ENCODE measurements around the gene UCK2. TPM values are rescaled to one million over a fixed set of nuclear protein-coding genes. Genes with fewer than 3 reads are reported as not detected.
A peak's percentile ranks its signal among the peaks of the same experiment; 100 is the strongest.

The UCK2 gene
- total and polyA plus RNA-seq, 2 of the 8 experiments (the other 6 are each of a cell fraction or from before 2014, with no cell fraction given) = 103 to 109 TPM

DNA sequence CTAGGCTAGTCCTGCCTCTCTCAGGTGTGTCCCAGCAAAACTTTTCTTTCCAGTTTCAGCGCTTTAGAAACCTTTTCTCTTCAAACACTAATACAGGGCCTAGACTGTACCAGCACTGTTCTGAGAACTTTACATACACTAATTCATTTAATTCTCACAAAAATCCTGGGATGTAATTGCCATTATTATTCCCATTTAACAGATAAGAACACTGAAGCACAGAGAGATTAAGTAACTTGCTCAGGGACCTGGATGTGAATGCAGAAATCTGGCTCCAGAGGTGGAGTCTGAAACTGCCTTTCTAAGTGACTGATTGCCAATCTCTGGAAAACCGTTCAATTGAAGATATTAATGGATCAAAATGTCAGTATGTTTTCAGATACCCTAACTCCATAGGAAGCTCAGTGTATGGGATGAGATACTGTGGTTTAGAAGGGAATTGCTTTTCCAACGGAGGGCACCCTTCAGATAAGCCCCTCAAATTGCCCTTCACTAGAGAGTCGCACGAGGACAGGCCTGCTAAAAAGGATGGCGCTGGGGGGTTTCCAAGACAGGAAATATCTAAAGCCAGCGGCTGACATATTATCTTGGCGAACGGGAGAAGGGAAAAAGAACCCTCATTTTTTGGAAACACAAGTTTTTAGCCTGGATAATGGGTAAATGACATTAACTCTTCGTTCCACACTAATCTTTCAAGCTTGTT lies 698 bp upstream of the UCK2 start:
- H2AFZ ChIP-seq (ENCODE audit: low read length) = peak overlapping the region; percentile 98
- CTCF ChIA-PET (ENCODE audit: partially characterized antibody) = interaction anchor here (1.2 to 1.9 kb wide), 5 partner anchors 8 to 122 kb away, joined by 3 to 4 read pairs (median 3); no protein-coding TSS in a partner anchor

More for the DNA sequence above, 698 bp upstream of the UCK2 start:
- no peak overlapping the region for H4K5ac ChIP-seq (ENCODE audit: insufficient read length, low read depth, low read length)
- WGBS, 2 experiments (ENCODE audit: extremely low coverage in 1 of 2, insufficient coverage in 1 of 2, insufficient read length in 1 of 2, insufficient replicate concordance in 2 of 2, low coverage in 1 of 2, low lambda C conversion rate in 2 of 2, missing lambda C conversion rate in 1 of 2) = 41% methylated on average over 10 of the region's 10 CpGs; no CpG with 5 or more reads in 1 of the 2 experiments
- H4K20me1 ChIP-seq (replicated peaks in 1 of 2; ENCODE audit: control insufficient read depth in 1 of 2, insufficient read depth in 2 of 2, low read length in 2 of 2) = peaks cover 2 to 6% of the 10 kb centered on the region in 2 experiments
- no peak overlapping the region for H3K23ac ChIP-seq (ENCODE audit: insufficient read length)
- H3K27ac ChIP-seq (ENCODE audit: low read depth, low read length) = no peak overlapping the region
- peak overlapping the region in 3 of 4 experiments; percentile 3 to 96 (median 89); a peak in 5 of 8 replicates for H3K4me3 ChIP-seq (ENCODE audit: extremely low read depth in 1 of 4, insufficient read depth in 2 of 4, low read depth in 3 of 4, low read length in 4 of 4)
- H3K14ac ChIP-seq (ENCODE audit: insufficient read length) = no peak overlapping the region
- no peaks in the 10 kb centered on the region for H3K27me3 ChIP-seq (replicated peaks in 1 of 4; ENCODE audit: control insufficient read depth in 3 of 4, extremely low read depth in 1 of 4, insufficient read depth in 3 of 4, low read length in 3 of 4)
- H3K4ac ChIP-seq (replicated peaks; ENCODE audit: insufficient read length, low read depth, low read length) = no peak overlapping the region
- no peak overlapping the region for H2BK120ac ChIP-seq (replicated peaks; ENCODE audit: low read depth, low read length)
- no peak overlapping the region for H2BK12ac ChIP-seq (ENCODE audit: low read depth, low read length)
- H3K9me3 ChIP-seq (ENCODE audit: insufficient read depth in 2 of 2, low read depth in 1 of 2, low read length in 1 of 2) = no peaks in the 10 kb centered on the region
- POLR2A ChIA-PET (ENCODE audit: partially characterized antibody) = interaction anchor here (0.6 to 7.3 kb wide), 5 partner anchors 14 to 450 kb away, joined by 3 to 114 read pairs (median 4); no protein-coding TSS in a partner anchor
- H3K79me2 ChIP-seq (ENCODE audit: control insufficient read depth in 1 of 2, insufficient read depth in 2 of 2, low read length in 2 of 2) = peaks cover 25 to 37% of the 10 kb centered on the region in 2 experiments
- H3K4me2 ChIP-seq (ENCODE audit: insufficient read depth in 1 of 2, low read depth in 2 of 2, low read length in 2 of 2) = peak overlapping the region; percentile 28 to 63
- no peak overlapping the region for H3K18ac ChIP-seq (ENCODE audit: extremely low read depth, low read length)
- no peaks in the 10 kb centered on the region; the same call in 1 of the 2 replicates for H3K79me1 ChIP-seq (ENCODE audit: low read depth, low read length)
- no peak overlapping the region for H3K9ac ChIP-seq (replicated peaks in 1 of 4; ENCODE audit: extremely low read depth in 1 of 4, low read depth in 3 of 4, low read length in 3 of 4)
- no peak overlapping the region for H4K91ac ChIP-seq (replicated peaks; ENCODE audit: insufficient read length, low read length)
- DNase-seq (ENCODE audit: low read depth in 1 of 2, low spot score in 2 of 2) = no peak
- no peak for TF ChIP-seq BCL11A (IDR thresholded peaks at IDR 0.05; ENCODE audit: low read depth in 2 of 2, low read length in 2 of 2)
- no peak for TF ChIP-seq EGR1 (IDR thresholded peaks at IDR 0.05; ENCODE audit: borderline replicate concordance, low read depth, low read length)
- TF ChIP-seq YY1 (IDR thresholded peaks at IDR 0.05; ENCODE audit: low read depth, low read length) = no peak
- no peak for TF ChIP-seq HDAC6 (IDR thresholded peaks at IDR 0.05; ENCODE audit: low read depth, low read length)
- TF ChIP-seq SUZ12 (IDR thresholded peaks at IDR 0.05; ENCODE audit: low read length) = no peak
- TF ChIP-seq ASH2L (IDR thresholded peaks at IDR 0.05; ENCODE audit: low read length) = no peak
- no peak overlapping the region for H3K56ac ChIP-seq (replicated peaks; ENCODE audit: insufficient read length, low read depth, low read length)
- no peak for FAIRE-seq
- H2BK20ac ChIP-seq (ENCODE audit: low read length) = no peak overlapping the region
- H3K23me2 ChIP-seq (ENCODE audit: low read depth, low read length) = peaks cover 4% of the 10 kb centered on the region; the same call in 1 of the 2 replicates
- peaks cover 1 to 7% (median 5%) of the 10 kb centered on the region in 4 experiments; a peak in 4 of 7 replicates for H3K4me1 ChIP-seq (replicated peaks in 1 of 4; ENCODE audit: control insufficient read depth in 3 of 4, insufficient read depth in 4 of 4, low read length in 3 of 4)
- H2BK15ac ChIP-seq (ENCODE audit: low read length) = no peak overlapping the region
- H3K36me3 ChIP-seq (ENCODE audit: control insufficient read depth in 2 of 4, insufficient read depth in 4 of 4, low read length in 3 of 4) = no peaks in the 10 kb centered on the region
- H4K8ac ChIP-seq (ENCODE audit: extremely low read depth, insufficient read depth, low read length) = no peak overlapping the region; the same call in 1 of the 2 replicates
- no peak overlapping the region for H2BK5ac ChIP-seq (ENCODE audit: low read depth, low read length)
- H2AK5ac ChIP-seq (ENCODE audit: low read depth, low read length) = no peak overlapping the region

All from H1 (cell line).